Calu3 (cell line): ENCODE data around the gene KIF20B. TPM values are rescaled to one million over a fixed set of nuclear protein-coding genes. Genes with fewer than 3 reads are reported as not detected.

Experiments used
- BruUV-seq: library from RNA; stranded (reverse); fragments of 400-500 nt; replicated peaks from 2 replicates; lab custom pipeline; 2021; lab: Mats Ljungman, UMichigan
- CTCF ChIA-PET: fragments of 300-600 bp; sonication (Branson Sonifier 250); formaldehyde crosslinking; loops from one replicate; lab custom pipeline; 2022; ENCODE audit warnings: antibody characterized with exemption; lab: Charles Lee
- DNase-seq: peaks from one replicate; pipeline ENCODE4 v3.0.0; 2022
- H3K27ac Mint-ChIP-seq: one replicate; pipeline ENCODE4 v1.8.0; 2022; ENCODE audit warnings: mixed read lengths; ENCODE audit not compliant: unreplicated experiment
- H3K27me3 Mint-ChIP-seq: one replicate; pipeline ENCODE4 v1.8.0; 2022; ENCODE audit warnings: mixed read lengths; ENCODE audit not compliant: unreplicated experiment
- H3K36me3 Mint-ChIP-seq: one replicate; pipeline ENCODE4 v1.8.0; 2022; ENCODE audit warnings: mild to moderate bottlenecking, moderate library complexity, mixed read lengths; ENCODE audit not compliant: insufficient read depth, unreplicated experiment
- H3K4me1 Mint-ChIP-seq: one replicate; pipeline ENCODE4 v1.8.0; 2022; ENCODE audit warnings: mild to moderate bottlenecking, low read depth, mixed read lengths; ENCODE audit not compliant: unreplicated experiment
- H3K4me3 Mint-ChIP-seq: one replicate; pipeline ENCODE4 v1.8.0; 2022; ENCODE audit warnings: mild to moderate bottlenecking, low read depth, moderate library complexity, mixed read lengths; ENCODE audit not compliant: unreplicated experiment
- H3K9me3 Mint-ChIP-seq: one replicate; pipeline ENCODE4 v1.8.0; 2022; ENCODE audit warnings: low read depth, mixed read lengths; ENCODE audit not compliant: unreplicated experiment
- CTCF ChIP-seq: fragments of 200-600 bp; IDR thresholded peaks from one replicate; pipeline ENCODE4 v1.8.0; 2022; ENCODE audit warnings: antibody characterized with exemption; ENCODE audit not compliant: unreplicated experiment
- intact Hi-C: fragments of 100-400 bp; cut with micrococcal nuclease; formaldehyde crosslinking; loops from one replicate; pipeline ENCODE4 v1.10.0; 2022; ENCODE audit not compliant: unreplicated experiment
- total RNA-seq: library from RNA; stranded (reverse); gene quantifications from 2 replicates; pipeline ENCODE4 v1.2.3, GENCODE V29; 2022

KIF20B gene
- total RNA-seq, 1 experiment from 2014 or later: 39.9 TPM

DNA sequence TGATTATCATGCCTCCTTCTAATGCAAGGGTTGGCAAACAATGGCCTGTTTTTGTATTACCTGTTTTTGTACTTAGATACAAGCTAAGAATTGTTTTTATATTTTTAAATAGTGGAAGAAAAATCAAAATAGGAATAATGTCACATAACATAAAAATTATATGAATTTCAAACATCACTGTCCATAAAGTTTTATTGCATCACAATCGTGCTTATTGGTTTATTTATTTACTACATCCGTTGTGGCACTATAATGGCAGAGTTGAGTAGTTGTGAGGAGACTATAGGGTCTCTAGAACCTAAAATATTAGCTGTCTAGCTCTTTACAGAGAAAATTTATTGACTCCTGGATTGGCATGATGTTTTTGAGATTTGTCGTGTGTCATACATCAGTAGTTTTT, 4.1 kb downstream of the KIF20B start:
- H3K9me3 Mint-ChIP-seq: no peaks in the 10 kb centered on the region
- H3K27me3 Mint-ChIP-seq: no peaks in the 10 kb centered on the region
- CTCF ChIA-PET: no interaction called here
- no peak overlapping the region for H3K27ac Mint-ChIP-seq
- no TSS peak for BruUV-seq
- H3K36me3 Mint-ChIP-seq: peaks cover 27% of the 10 kb centered on the region
- peaks cover 5% of the 10 kb centered on the region for H3K4me1 Mint-ChIP-seq
- intact Hi-C loops: no loop called here
- no peak overlapping the region for H3K4me3 Mint-ChIP-seq
- DNase-seq: no peak
- no peak for TF ChIP-seq CTCF

DNA sequence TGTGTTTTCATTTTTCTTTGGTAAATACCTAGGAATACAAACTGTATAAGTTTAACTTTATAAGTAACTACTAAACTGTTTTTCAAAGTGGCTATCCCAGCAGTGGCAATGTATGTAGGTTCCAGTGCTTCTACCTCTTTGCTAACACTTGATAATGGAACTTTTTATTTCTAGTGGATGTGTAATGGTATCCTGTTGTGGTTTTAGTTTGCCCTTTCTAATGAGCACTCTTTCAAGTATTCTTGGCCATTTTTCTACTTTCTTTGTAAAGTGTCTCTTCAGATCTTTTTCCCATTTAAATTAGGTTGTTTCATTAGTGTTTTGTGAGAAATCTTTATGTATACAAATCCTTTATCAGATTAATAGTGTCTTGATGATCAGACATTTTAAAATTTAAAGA, 4.6 kb downstream of the KIF20B start:
- H3K4me1 Mint-ChIP-seq: no peaks in the 10 kb centered on the region
- H3K27ac Mint-ChIP-seq: no peak overlapping the region
- intact Hi-C loops: no loop called here
- no TSS peak for BruUV-seq
- TF ChIP-seq CTCF: no peak
- CTCF ChIA-PET: no interaction called here
- no peaks in the 10 kb centered on the region for H3K27me3 Mint-ChIP-seq
- H3K4me3 Mint-ChIP-seq: no peak overlapping the region
- H3K9me3 Mint-ChIP-seq: no peaks in the 10 kb centered on the region
- no peak for DNase-seq
- H3K36me3 Mint-ChIP-seq: peaks cover 23% of the 10 kb centered on the region

GRCh38 chr10:89707372-89707771, 6.0 kb downstream of the KIF20B start:
- no TSS peak for BruUV-seq
- H3K27me3 Mint-ChIP-seq: no peaks in the 10 kb centered on the region
- no peak overlapping the region for H3K27ac Mint-ChIP-seq
- intact Hi-C loops: no loop called here
- no peaks in the 10 kb centered on the region for H3K4me1 Mint-ChIP-seq
- CTCF ChIA-PET: interaction anchor here (0.6 kb wide), 1 partner anchor 506 kb away, joined by 3 read pairs; no protein-coding TSS in a partner anchor
- peaks cover 13% of the 10 kb centered on the region for H3K36me3 Mint-ChIP-seq
- TF ChIP-seq CTCF: no peak
- H3K9me3 Mint-ChIP-seq: no peaks in the 10 kb centered on the region
- no peak overlapping the region for H3K4me3 Mint-ChIP-seq
- DNase-seq: no peak

DNA sequence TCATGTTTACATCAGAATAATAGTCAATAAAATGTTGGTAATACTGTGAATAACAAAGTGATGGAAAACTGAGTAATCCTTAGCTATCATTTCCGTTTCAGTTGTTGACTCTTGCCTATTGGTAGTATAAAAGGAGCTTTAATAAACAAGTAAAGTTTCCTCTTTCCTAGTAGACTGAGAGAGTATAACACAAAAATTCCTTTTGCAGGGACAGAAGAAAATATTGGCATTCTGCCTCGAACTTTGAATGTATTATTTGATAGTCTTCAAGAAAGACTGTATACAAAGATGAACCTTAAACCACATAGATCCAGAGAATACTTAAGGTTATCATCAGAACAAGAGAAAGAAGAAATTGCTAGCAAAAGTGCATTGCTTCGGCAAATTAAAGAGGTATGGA, 9.4 kb downstream of the KIF20B start:
- CTCF ChIA-PET: interaction anchor here (0.7 kb wide), 1 partner anchor 33 kb away, joined by 3 read pairs; no protein-coding TSS in a partner anchor
- DNase-seq: no peak
- Mint-ChIP-seq H3K36me3 (peaks cover 5% of the 10 kb centered on the region), H3K4me3 (no peak overlapping the region), H3K9me3 (no peaks in the 10 kb centered on the region), H3K27me3 (no peaks in the 10 kb centered on the region), H3K4me1 (no peaks in the 10 kb centered on the region), H3K27ac (no peak overlapping the region)
- intact Hi-C loops: no loop called here
- no TSS peak for BruUV-seq
- no peak for TF ChIP-seq CTCF
